Sigmoid colon (tissue), 7 donors: ENCODE data around the gene PDE2A. TPM values are rescaled to one million over a fixed set of nuclear protein-coding genes. Genes with fewer than 3 reads are reported as not detected.

Experiments
- DNase-seq: peaks from one replicate; pipeline ENCODE4 v3.0.0-alpha.2; 2019
- H3K27ac ChIP-seq, 4 donors: fragments of 200-600 bp; sonication (generic); one replicate each; pipeline ENCODE4 v1.5.1; 2016 to 2019; ENCODE audit warnings: mild to moderate bottlenecking in 1 of 4
- H3K27me3 ChIP-seq, 3 donors: fragments of 200-600 bp; sonication (generic); one replicate each; pipeline ENCODE4 v1.5.1; 2019; ENCODE audit warnings: mild to moderate bottlenecking in 1 of 3
- H3K36me3 ChIP-seq, 4 donors: fragments of 200-600 bp; sonication (generic); one replicate each; pipeline ENCODE4 v1.5.1; 2016 to 2019
- H3K4me1 ChIP-seq, 4 donors: fragments of 200-600 bp; sonication (generic); one replicate each; pipeline ENCODE4 v1.5.1; 2017 to 2019
- H3K4me3 ChIP-seq, 4 donors: fragments of 200-600 bp; sonication (generic); one replicate each; pipeline ENCODE4 v1.5.1; 2017 to 2019; ENCODE audit warnings: mild to moderate bottlenecking in 2 of 4, moderate library complexity in 1 of 4
- H3K9me3 ChIP-seq, 4 donors: fragments of 200-600 bp in 3 of 4; sonication (generic) in 3 of 4; one replicate each; pipeline versions ENCODE4 v1.5.1 to v1.6.1; 2013 to 2019
- CTCF ChIP-seq, 4 experiments: fragments of 450-650 bp in 3 of 4; fragments of 200-600 bp in 1 of 4; IDR thresholded peaks; one replicate each; pipeline ENCODE4 v1.5.1; 2016 to 2019; ENCODE audit warnings: antibody characterized with exemption in 4 of 4, mild to moderate bottlenecking in 3 of 4, moderate library complexity in 2 of 4
- EP300 ChIP-seq, 4 donors: sonication (generic); formaldehyde crosslinking; IDR thresholded peaks; one replicate each; pipeline ENCODE4 v1.6.1; 2017; ENCODE audit warnings: antibody characterized with exemption in 4 of 4
- POLR2A ChIP-seq, 2 donors: fragments of 450-650 bp; IDR thresholded peaks; one replicate each; pipeline ENCODE4 v1.6.1; 2016; ENCODE audit warnings: antibody characterized with exemption in 2 of 2, mild to moderate bottlenecking in 2 of 2, moderate library complexity in 2 of 2
- POLR2AphosphoS5 ChIP-seq, 4 donors: sonication (generic); formaldehyde crosslinking; IDR thresholded peaks; one replicate each; pipeline ENCODE4 v1.6.1; 2017; ENCODE audit warnings: antibody characterized with exemption in 4 of 4
- WGBS, 2 donors: extraction: QIAGEN DNeasy Blood & Tissue Kit; methylation state at CpG; one replicate each; pipeline ENCODE4 v1.1.7; 2013; 5-methylcytosine and 5-hydroxymethylcytosine counted together
- intact Hi-C: fragments of 100-400 bp; cut with DNase I; formaldehyde crosslinking; loops from one replicate; pipeline ENCODE4 v1.15.1; 2023
- polyA plus RNA-seq, 3 donors: library from polyadenylated mRNA; stranded (reverse); fragments of 200-250 nt; gene quantifications; one replicate each; pipeline ENCODE4 v1.2.3, GENCODE V29; 2013
- small RNA-seq, 3 donors: library from RNA; depleted of rRNA; stranded (forward); fragments of <200 nt; gene quantifications; one replicate each; pipeline ENCODE3, GENCODE V24; 2016
- total RNA-seq, 4 donors: library from RNA; depleted of rRNA; stranded (reverse); fragments of >200 nt; gene quantifications; one replicate each; pipeline ENCODE4 v1.1.0, GENCODE V29; 2016
- donor health status: healthy with polysubstance abuse.
- donor health status: Bipolar disorder and iron deficiency.
- donor health status: healthy.

The PDE2A gene
- total and polyA plus RNA-seq, 7 donors: 1.8 to 75.1 (median 48.9) TPM

- no peak for TF ChIP-seq POLR2A (IDR thresholded peaks at IDR 0.05)
- TF ChIP-seq POLR2AphosphoS5 (IDR thresholded peaks at IDR 0.05): no peak
- TF ChIP-seq CTCF (IDR thresholded peaks at IDR 0.05): no peak
- TF ChIP-seq EP300 (IDR thresholded peaks at IDR 0.05): no peak
- no peak for DNase-seq
- Histone ChIP-seq H3K4me3 (no peak overlapping the region), H3K4me1 (no peaks in the 10 kb centered on the region), H3K36me3 (no peaks in the 10 kb centered on the region), H3K27ac (no peak overlapping the region), H3K27me3 (no peaks in the 10 kb centered on the region), H3K9me3 (no peaks in the 10 kb centered on the region)
- intact Hi-C loops: no loop called here
- WGBS, 2 donors: 50 to 63% methylated on average over 3 of the region's 3 CpGs
Observed at GRCh38 chr11:72534371-72535193, 139.6 kb downstream of the PDE2A start.

GRCh38 chr11:72529068-72529467 lies 145.2 kb downstream of the PDE2A start:
- Histone ChIP-seq H3K4me1 (no peaks in the 10 kb centered on the region), H3K27me3 (no peaks in the 10 kb centered on the region), H3K36me3 (no peaks in the 10 kb centered on the region), H3K4me3 (no peak overlapping the region), H3K9me3 (no peaks in the 10 kb centered on the region), H3K27ac (no peak overlapping the region)
- no peak for DNase-seq
- WGBS, 2 donors: 62 to 70% methylated on average over 3 of the region's 3 CpGs
- no peak for TF ChIP-seq CTCF (IDR thresholded peaks at IDR 0.05)
- no peak for TF ChIP-seq POLR2A (IDR thresholded peaks at IDR 0.05)
- no peak for TF ChIP-seq EP300 (IDR thresholded peaks at IDR 0.05)
- TF ChIP-seq POLR2AphosphoS5 (IDR thresholded peaks at IDR 0.05): no peak
- intact Hi-C loops: no loop called here

GRCh38 chr11:72528121-72528520 lies 146.1 kb downstream of the PDE2A start:
- Histone ChIP-seq H3K4me1 (no peaks in the 10 kb centered on the region), H3K27ac (no peak overlapping the region), H3K9me3 (no peaks in the 10 kb centered on the region), H3K36me3 (no peaks in the 10 kb centered on the region), H3K4me3 (no peak overlapping the region), H3K27me3 (no peaks in the 10 kb centered on the region)
- DNase-seq: no peak
- TF ChIP-seq POLR2A (IDR thresholded peaks at IDR 0.05) (no peak), EP300 (IDR thresholded peaks at IDR 0.05) (no peak), POLR2AphosphoS5 (IDR thresholded peaks at IDR 0.05) (no peak), CTCF (IDR thresholded peaks at IDR 0.05) (no peak)
- WGBS, 2 donors: 86 to 92% methylated on average over 3 of the region's 3 CpGs
- intact Hi-C loops: no loop called here

Small RNA genes lying within 50 kb of the gene (small RNA-seq; reads per million reads assigned to genes)
- gene MIR139 (11.8 to 29.2 (median 20.5) reads per million in 3 donors), gene RNU7-105P (0 reads per million in 3 donors)

Other genes starting within 250 kb of the PDE2A start
- 10 to 100 TPM; 15.8 to 17.8 (median 16.8) TPM for gene CLPB, start 239.9 kb downstream of the PDE2A start, total RNA-seq
- 1 to 10 TPM; 3.0 to 9.1 (median 3.2) TPM for gene CLPB, start 239.9 kb downstream of the PDE2A start, polyA plus RNA-seq
- gene ARAP1, start 78.0 kb upstream of the PDE2A start, total RNA-seq: 100 to 1,000 TPM in 1 of 4 donors, 10 to 100 TPM in 3; 56.5 to 135 (median 70.0) TPM
- gene ARAP1, start 78.0 kb upstream of the PDE2A start, polyA plus RNA-seq: 10 to 100 TPM; 31.9 to 81.7 (median 34.2) TPM
- gene STARD10, start 119.6 kb upstream of the PDE2A start, total RNA-seq: 10 to 100 TPM; 29.9 to 60.1 (median 43.9) TPM
- 100 to 1,000 TPM; 286 to 900 (median 781) TPM for gene STARD10, start 119.6 kb upstream of the PDE2A start, polyA plus RNA-seq
- 10 to 100 TPM; 16.8 to 36.8 (median 20.2) TPM for gene ATG16L2, start 140.0 kb upstream of the PDE2A start, total RNA-seq
- gene ATG16L2, start 140.0 kb upstream of the PDE2A start, polyA plus RNA-seq: 10 to 100 TPM in 1 of 3 donors, 1 to 10 TPM in 2; 4.6 to 47.7 (median 9.6) TPM